Endothelial cell of umbilical vein (primary cell): Measurements from ENCODE around the gene CIAO3. TPM values are rescaled to one million over a fixed set of nuclear protein-coding genes. Genes with fewer than 3 reads are reported as not detected.

Experiments
- BruUV-seq: library from RNA; stranded (reverse); fragments of 400-500 nt; replicated peaks from 2 replicates; lab custom pipeline; 2021; lab: Mats Ljungman, UMichigan
- CTCF ChIA-PET: fragments of 300-600, 350-600 bp; sonication (Branson Sonifier 250); formaldehyde crosslinking; loops from one replicate; lab custom pipeline; 2021; ENCODE audit warnings: antibody characterized with exemption, inconsistent platforms; lab: Charles Lee
- POLR2A ChIA-PET: fragments of 300-600, 350-600 bp; sonication (Branson Sonifier 250); formaldehyde crosslinking; loops from one replicate; lab custom pipeline; 2021; ENCODE audit warnings: antibody characterized with exemption, inconsistent platforms; lab: Charles Lee
- DNase-seq: peaks from one replicate; pipeline ENCODE4 v3.0.0-alpha.2; 2011; ENCODE audit warnings: low read depth, low spot score
- FAIRE-seq: peaks from 2 replicates; lab custom pipeline; 2011; peaks lifted over from hg19 to GRCh38; lab: Jason Lieb, UNC
- H2AFZ ChIP-seq: 2 replicates; pipeline ENCODE4 v1.6.0; 2012; ENCODE audit warnings: low read depth, low read length, control low read depth, inconsistent platforms
- H3K27ac ChIP-seq: 2 replicates; pipeline ENCODE4 v1.5.1; 2011; ENCODE audit warnings: low read depth, mild to moderate bottlenecking, control low read depth, low read length, moderate library complexity; ENCODE audit not compliant: insufficient read depth
- H3K27me3 ChIP-seq, 2 experiments: 2 replicates each; pipeline versions ENCODE4 v1.6.0 to v1.6.1; 2011; ENCODE audit warnings: low read length in 2 of 2, mixed read lengths in 1 of 2; ENCODE audit not compliant: control insufficient read depth in 2 of 2, insufficient read depth in 2 of 2
- H3K36me3 ChIP-seq, 2 experiments: 2 replicates in 1 of 2; 3 replicates in 1 of 2; pipeline ENCODE4 v1.5.1; 2011; ENCODE audit warnings: low read length in 2 of 2, mild to moderate bottlenecking in 1 of 2, moderate library complexity in 1 of 2; ENCODE audit not compliant: control insufficient read depth in 2 of 2, insufficient read depth in 2 of 2; ENCODE audit errors: extremely low read depth in 1 of 2
- H3K4me1 ChIP-seq: 3 replicates; pipeline ENCODE4 v1.5.1; 2011; ENCODE audit warnings: mild to moderate bottlenecking, low read length; ENCODE audit not compliant: control insufficient read depth, insufficient read depth; ENCODE audit errors: extremely low read depth
- H3K4me2 ChIP-seq: 2 replicates; pipeline ENCODE4 v1.6.1; 2011; ENCODE audit warnings: low read length, control low read depth, mixed read lengths; ENCODE audit not compliant: insufficient read depth
- H3K4me3 ChIP-seq, 3 experiments: fragments of 200-600 bp in 1 of 3; sonication (generic), shearing (Covaris generic) in 1 of 3; replicated peaks in 1 of 3; 2 replicates each; pipeline ENCODE4 v1.5.1; 2011 to 2016; ENCODE audit warnings: control low read depth in 3 of 3, low read length in 3 of 3, mild to moderate bottlenecking in 2 of 3, inconsistent platforms in 1 of 3, low read depth in 1 of 3, moderate library complexity in 1 of 3; ENCODE audit not compliant: insufficient read depth in 1 of 3
- H3K79me2 ChIP-seq: 2 replicates; pipeline ENCODE4 v1.6.0; 2012; ENCODE audit warnings: low read length, inconsistent platforms; ENCODE audit not compliant: control insufficient read depth, insufficient read depth
- H3K9ac ChIP-seq: replicated peaks from 2 replicates; pipeline ENCODE3; 2011; ENCODE audit warnings: low read length, control low read depth; ENCODE audit not compliant: insufficient read depth; ENCODE audit errors: extremely low read depth
- H3K9me1 ChIP-seq: replicated peaks from 3 replicates; pipeline ENCODE4 v1.6.0; 2011; ENCODE audit warnings: mild to moderate bottlenecking, low read length; ENCODE audit not compliant: control insufficient read depth, insufficient read depth; ENCODE audit errors: extremely low read depth
- H3K9me3 ChIP-seq: replicated peaks from 2 replicates; pipeline ENCODE4 v1.5.1; 2012; ENCODE audit warnings: low read length, inconsistent platforms; ENCODE audit not compliant: control insufficient read depth, insufficient read depth
- H4K20me1 ChIP-seq: replicated peaks from 2 replicates; pipeline ENCODE3; 2011; ENCODE audit warnings: mild to moderate bottlenecking, low read length; ENCODE audit not compliant: control insufficient read depth, insufficient read depth; ENCODE audit errors: extremely low read depth
- CTCF ChIP-seq, 2 donors: IDR thresholded peaks; 1 replicate in 1 of 2; 2 replicates in 1 of 2; pipeline ENCODE4 v1.5.1; 2011; ENCODE audit warnings: low read length in 2 of 2, mild to moderate bottlenecking in 2 of 2, moderate library complexity in 2 of 2, control low read depth in 1 of 2, inconsistent platforms in 1 of 2, low read depth in 1 of 2; ENCODE audit not compliant: insufficient read depth in 1 of 2; ENCODE audit errors: extremely low read depth in 1 of 2
- EZH2 ChIP-seq: IDR thresholded peaks from 2 replicates; pipeline ENCODE4 v1.6.1; 2012; ENCODE audit warnings: borderline replicate concordance, low read depth, mild to moderate bottlenecking, moderate library complexity, low read length, inconsistent platforms; ENCODE audit not compliant: severe bottlenecking
- FOS ChIP-seq: IDR thresholded peaks from 2 replicates; pipeline ENCODE4 v1.6.1; 2011; ENCODE audit warnings: mild to moderate bottlenecking, low read length, moderate library complexity, borderline replicate concordance; ENCODE audit not compliant: insufficient read depth
- GATA2 ChIP-seq: IDR thresholded peaks from 2 replicates; pipeline ENCODE4 v1.7.0; 2011; ENCODE audit warnings: low read depth, mild to moderate bottlenecking, moderate library complexity, mixed read lengths, low read length; ENCODE audit not compliant: insufficient read length, insufficient read depth
- JUN ChIP-seq: IDR thresholded peaks from 2 replicates; pipeline ENCODE4 v1.6.1; 2011; ENCODE audit warnings: borderline replicate concordance, low read depth; ENCODE audit not compliant: insufficient read length, insufficient read depth
- MAX ChIP-seq: IDR thresholded peaks from 2 replicates; pipeline ENCODE4 v1.6.1; 2011; ENCODE audit not compliant: insufficient read depth, insufficient read length
- MYC ChIP-seq: IDR thresholded peaks from one replicate; pipeline ENCODE4 v1.6.1; 2011; ENCODE audit warnings: mild to moderate bottlenecking, low read depth, low read length
- POLR2A ChIP-seq: IDR thresholded peaks from 2 replicates; pipeline ENCODE4 v1.6.1; 2012; ENCODE audit warnings: low read depth, mild to moderate bottlenecking, control low read depth, low read length
- POLR2AphosphoS5 ChIP-seq: IDR thresholded peaks from 2 replicates; pipeline ENCODE4 v1.6.1; 2012; ENCODE audit warnings: low read depth, mild to moderate bottlenecking, control low read depth, low read length, moderate library complexity; ENCODE audit not compliant: insufficient read depth
- dilution Hi-C: fragments of 300-500 bp; cut with MboI; formaldehyde crosslinking; loops from one replicate; pipeline ENCODE4 v1.15.0; 2019; ENCODE audit warnings: low sequenced_read_pairs; ENCODE audit not compliant: extremely low pct_ligation_motif_present
- intact Hi-C: fragments of 100-400 bp; cut with micrococcal nuclease; formaldehyde crosslinking; loops from one replicate; pipeline ENCODE4 v1.10.0; 2022
- polyA plus RNA-seq, 4 experiments: library from polyadenylated mRNA; depleted of rRNA in 3 of 4; stranded (reverse) in 3 of 4; unstranded in 1 of 4; fragments of >200 nt; gene quantifications; 2 replicates each; pipeline versions ENCODE4 v1.2.1 to v1.2.3, GENCODE V29; 2011 to 2012; ENCODE audit warnings: missing spikeins in 1 of 4
- total RNA-seq: library from RNA; stranded (reverse); gene quantifications from 2 replicates; pipeline ENCODE4 v1.2.3, GENCODE V29; 2021

The CIAO3 gene
- total and polyA plus RNA-seq, 2 donors (not counting 3 experiments of a cell fraction or from before 2014, with no cell fraction given), result 23.1 to 33.8 TPM

GRCh38 chr16:708019-708418, 32.8 kb downstream of the CIAO3 start:
- FAIRE-seq (no peak), DNase-seq (no peak)
- no TSS peak for BruUV-seq
- no peak for TF ChIP-seq POLR2AphosphoS5
- TF ChIP-seq POLR2A, result no peak
- TF ChIP-seq JUN, result no peak
- TF ChIP-seq MAX, result no peak
- TF ChIP-seq GATA2, result no peak
- TF ChIP-seq FOS, result no peak
- TF ChIP-seq CTCF (IDR thresholded peaks at IDR 0.05; ENCODE audit: extremely low read depth in 1 of 2, insufficient read depth in 1 of 2, low read depth in 1 of 2, low read length in 2 of 2), result no peak
- TF ChIP-seq MYC, result no peak
- no peak for TF ChIP-seq EZH2
- CTCF ChIA-PET, result interaction anchor here (0.8 to 2.4 kb wide), 2 partner anchors 12 to 77 kb away, joined by 3 to 8 read pairs; no protein-coding TSS in a partner anchor
- intact Hi-C loops (no loop called here), dilution Hi-C loops (no loop called here)
- Histone ChIP-seq H3K9me1 (no peaks in the 10 kb centered on the region), H3K4me2 (no peak overlapping the region), H3K9ac (no peak overlapping the region), H3K4me1 (no peaks in the 10 kb centered on the region), H3K9me3 (no peaks in the 10 kb centered on the region), H3K79me2 (no peaks in the 10 kb centered on the region), H4K20me1 (no peaks in the 10 kb centered on the region), H3K27ac (no peak overlapping the region), H3K27me3 (peaks cover 24 to 32% of the 10 kb centered on the region in 2 experiments), H2AFZ (no peak overlapping the region), H3K36me3 (no peaks in the 10 kb centered on the region), H3K4me3 (no peak overlapping the region)
- POLR2A ChIA-PET, result no interaction called here
